Mesenchymal stem cell (in vitro differentiated cells and primary cell): ENCODE measurements around the gene POLR3K.

ENCODE experiments used
- DNase-seq: peaks from one replicate; pipeline ENCODE4 v3.0.0-alpha.2; 2013
- H2AFZ ChIP-seq: one replicate; pipeline ENCODE4 v1.6.1; 2013; ENCODE audit warnings: low read depth, mild to moderate bottlenecking, control low read depth, inconsistent platforms, low read length, moderate library complexity
- H2AK5ac ChIP-seq: 2 replicates; pipeline ENCODE4 v1.6.1; 2013; ENCODE audit warnings: low read length, moderate library complexity, mild to moderate bottlenecking, inconsistent platforms; ENCODE audit not compliant: severe bottlenecking
- H2BK120ac ChIP-seq: one replicate; pipeline ENCODE4 v1.6.1; 2013; ENCODE audit warnings: low read depth, mild to moderate bottlenecking, inconsistent platforms, low read length, moderate library complexity
- H2BK12ac ChIP-seq, 2 experiments: one replicate each; pipeline ENCODE4 v1.6.1; 2013; ENCODE audit warnings: inconsistent platforms in 2 of 2, low read length in 2 of 2, mild to moderate bottlenecking in 2 of 2, moderate library complexity in 2 of 2, control low read depth in 1 of 2
- H2BK15ac ChIP-seq: one replicate; pipeline ENCODE4 v1.6.1; 2013; ENCODE audit warnings: mild to moderate bottlenecking, low read depth, inconsistent platforms; ENCODE audit not compliant: poor library complexity, severe bottlenecking
- H2BK5ac ChIP-seq: 2 replicates; pipeline ENCODE4 v1.6.1; 2013; ENCODE audit warnings: low read depth, mild to moderate bottlenecking, low read length, control low read depth, inconsistent platforms; ENCODE audit not compliant: poor library complexity, severe bottlenecking
- H3K14ac ChIP-seq, 2 experiments: one replicate each; pipeline ENCODE4 v1.6.1; 2013; ENCODE audit warnings: inconsistent platforms in 2 of 2, low read length in 2 of 2, control low read depth in 1 of 2, mild to moderate bottlenecking in 1 of 2, moderate library complexity in 1 of 2
- H3K18ac ChIP-seq, 2 experiments: one replicate each; pipeline ENCODE4 v1.6.1; 2013; ENCODE audit warnings: inconsistent platforms in 2 of 2, low read length in 2 of 2, control low read depth in 1 of 2, low read depth in 1 of 2, mild to moderate bottlenecking in 1 of 2
- H3K23ac ChIP-seq, 2 experiments: one replicate each; pipeline ENCODE4 v1.6.1; 2013; ENCODE audit warnings: inconsistent platforms in 2 of 2, low read length in 2 of 2, mild to moderate bottlenecking in 2 of 2, moderate library complexity in 2 of 2, control low read depth in 1 of 2
- H3K27ac ChIP-seq: 2 replicates; pipeline ENCODE4 v1.5.1; 2013; ENCODE audit warnings: mild to moderate bottlenecking, moderate library complexity, low read length, control low read depth, inconsistent platforms; ENCODE audit not compliant: poor library complexity, severe bottlenecking
- H3K27me3 ChIP-seq, 2 experiments: 2 replicates each; pipeline versions ENCODE4 v1.6.1 to v1.7.0; 2013; ENCODE audit warnings: low read length in 2 of 2, mild to moderate bottlenecking in 2 of 2, moderate library complexity in 2 of 2, control low read depth in 1 of 2, inconsistent platforms in 1 of 2; ENCODE audit not compliant: control insufficient read depth in 1 of 2, insufficient read depth in 1 of 2
- H3K36me3 ChIP-seq, 2 experiments: 2 replicates each; pipeline versions ENCODE4 v1.6.1 to v1.7.0; 2013; ENCODE audit warnings: low read length in 2 of 2, control low read depth in 1 of 2, inconsistent platforms in 1 of 2, low read depth in 1 of 2, mild to moderate bottlenecking in 1 of 2; ENCODE audit not compliant: insufficient read depth in 2 of 2, control insufficient read depth in 1 of 2
- H3K4ac ChIP-seq, 2 experiments: one replicate each; pipeline ENCODE4 v1.6.1; 2013; ENCODE audit warnings: inconsistent platforms in 2 of 2, low read length in 2 of 2, mild to moderate bottlenecking in 2 of 2, moderate library complexity in 2 of 2, control low read depth in 1 of 2, low read depth in 1 of 2
- H3K4me1 ChIP-seq: 2 replicates; pipeline ENCODE4 v1.6.1; 2013; ENCODE audit warnings: low read depth, low read length, control low read depth; ENCODE audit not compliant: control insufficient read depth, insufficient read depth
- H3K4me2 ChIP-seq: 2 replicates; pipeline ENCODE4 v1.6.1; 2013; ENCODE audit warnings: low read length, mild to moderate bottlenecking, inconsistent platforms; ENCODE audit not compliant: poor library complexity, severe bottlenecking
- H3K4me3 ChIP-seq, 2 experiments: 2 replicates each; pipeline versions ENCODE4 v1.5.1 to v1.7.0; 2013; ENCODE audit warnings: low read length in 2 of 2, mild to moderate bottlenecking in 2 of 2, control low read depth in 1 of 2, low read depth in 1 of 2; ENCODE audit not compliant: insufficient read depth in 1 of 2
- H3K79me1 ChIP-seq: replicated peaks from 2 replicates; pipeline ENCODE4 v1.6.1; 2013; ENCODE audit warnings: mild to moderate bottlenecking, control low read depth, low read length, inconsistent platforms; ENCODE audit not compliant: poor library complexity, severe bottlenecking
- H3K9ac ChIP-seq: 2 replicates; pipeline ENCODE4 v1.7.0; 2013; ENCODE audit warnings: mild to moderate bottlenecking, low read length, moderate library complexity
- H3K9me3 ChIP-seq: 2 replicates; pipeline ENCODE4 v1.7.0; 2013; ENCODE audit warnings: mild to moderate bottlenecking, low read length; ENCODE audit not compliant: control insufficient read depth
- H4K8ac ChIP-seq: one replicate; pipeline ENCODE4 v1.6.1; 2013; ENCODE audit warnings: inconsistent platforms, mild to moderate bottlenecking, low read length, moderate library complexity
- H4K91ac ChIP-seq: one replicate; pipeline ENCODE4 v1.6.1; 2013; ENCODE audit warnings: mild to moderate bottlenecking, low read length, inconsistent platforms
- WGBS: methylation state at CpG from one replicate; pipeline ENCODE4 v1.1.7; 2013; ENCODE audit warnings: mixed read lengths; 5-methylcytosine and 5-hydroxymethylcytosine counted together

The POLR3K gene

DNA sequence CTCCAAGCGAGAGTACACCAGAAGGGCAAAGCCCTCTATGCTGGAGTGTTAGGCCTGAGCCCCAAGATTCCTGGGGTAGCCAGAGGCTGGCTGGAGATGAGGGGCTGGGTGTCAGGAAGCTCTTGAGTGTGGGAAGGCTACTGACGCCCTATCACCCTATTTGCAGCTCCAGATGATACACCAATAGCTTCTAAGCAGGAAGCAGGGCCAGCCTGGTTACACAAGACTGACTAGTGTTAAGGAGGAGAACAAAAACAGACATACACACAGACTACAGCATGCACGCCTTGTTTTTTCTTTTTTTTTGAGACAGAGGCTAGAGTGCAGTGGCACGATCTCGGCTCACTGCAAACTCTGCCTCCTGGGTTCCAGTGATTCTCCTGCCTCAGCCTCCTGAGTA, 15.9 kb downstream of the POLR3K start:
- Histone ChIP-seq H3K79me1 (peaks cover 2% of the 10 kb centered on the region), H3K9me3 (no peaks in the 10 kb centered on the region), H2AK5ac (no peak overlapping the region)

DNA sequence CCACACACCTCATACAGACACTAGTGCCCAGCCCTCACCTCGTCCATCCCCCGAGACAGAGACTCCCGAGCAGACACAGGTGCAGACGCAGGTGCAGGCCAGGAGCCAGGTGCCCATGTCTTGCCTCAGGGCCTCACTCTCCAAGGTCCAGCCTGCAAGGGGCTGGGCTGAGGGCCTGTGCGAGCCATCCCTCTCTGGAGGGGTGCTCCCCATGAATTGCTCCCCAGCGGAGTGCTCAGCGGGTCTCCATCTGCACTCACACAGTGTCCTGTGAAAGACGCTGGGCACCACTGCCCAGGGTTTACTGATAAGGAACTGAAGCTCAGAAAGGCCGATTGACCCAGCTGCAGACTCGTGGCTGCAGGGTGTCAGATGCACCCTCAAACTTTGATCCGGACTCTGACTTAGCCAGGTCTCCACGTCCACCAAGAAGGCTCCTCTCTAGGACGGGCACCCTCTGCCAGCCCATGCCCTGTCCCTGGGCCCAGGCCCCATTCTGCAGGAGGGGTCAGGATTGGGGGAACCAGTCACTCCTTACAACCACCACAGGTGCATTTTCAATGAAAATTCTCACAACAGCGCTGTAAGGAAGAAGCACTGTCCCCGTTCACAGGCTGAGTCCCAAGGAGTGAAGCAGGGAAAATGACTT, 16.9 kb downstream of the POLR3K start:
- no peak overlapping the region for H2BK12ac ChIP-seq
- H3K27ac ChIP-seq: no peak overlapping the region
- H3K23ac ChIP-seq: no peak overlapping the region
- no peaks in the 10 kb centered on the region for H3K27me3 ChIP-seq
- peaks cover 0 to 17% of the 10 kb centered on the region in 2 experiments for H3K36me3 ChIP-seq
- no peak overlapping the region for H2BK120ac ChIP-seq
- H2AFZ ChIP-seq: no peak overlapping the region
- no peak overlapping the region for H4K91ac ChIP-seq
- no peak overlapping the region for H4K8ac ChIP-seq
- no peak overlapping the region for H3K4me3 ChIP-seq
- no peak overlapping the region for H3K4ac ChIP-seq
- no peak overlapping the region for H3K9ac ChIP-seq
- H3K9me3 ChIP-seq: no peaks in the 10 kb centered on the region
- DNase-seq: no peak
- no peak overlapping the region for H2AK5ac ChIP-seq
- no peak overlapping the region for H2BK15ac ChIP-seq
- 98% methylated on average over 15 of the region's 15 CpGs for WGBS
- H3K4me2 ChIP-seq: no peak overlapping the region
- peaks cover 2% of the 10 kb centered on the region for H3K79me1 ChIP-seq
- H2BK5ac ChIP-seq: no peak overlapping the region
- H3K18ac ChIP-seq: no peak overlapping the region
- H3K14ac ChIP-seq: no peak overlapping the region
- H3K4me1 ChIP-seq: peaks cover 8% of the 10 kb centered on the region

More for the DNA sequence above, 15.9 kb downstream of the POLR3K start:
- Histone ChIP-seq H3K4me1 (peaks cover 8% of the 10 kb centered on the region), H3K14ac (no peak overlapping the region), H2BK5ac (no peak overlapping the region), H4K91ac (no peak overlapping the region), H2BK12ac (no peak overlapping the region), H3K4me3 (no peak overlapping the region), H3K9ac (no peak overlapping the region), H2BK15ac (no peak overlapping the region), H3K4ac (no peak overlapping the region), H2BK120ac (no peak overlapping the region), H3K4me2 (no peak overlapping the region), H3K36me3 (peaks cover 0 to 26% of the 10 kb centered on the region in 2 experiments), H3K18ac (no peak overlapping the region), H3K27ac (no peak overlapping the region), H2AFZ (no peak overlapping the region), H4K8ac (peak overlapping the region; percentile 32), H3K27me3 (no peaks in the 10 kb centered on the region), H3K23ac (no peak overlapping the region)
- 90% methylated on average over 2 of the region's 5 CpGs for WGBS
- peak; percentile 36 for DNase-seq

DNA sequence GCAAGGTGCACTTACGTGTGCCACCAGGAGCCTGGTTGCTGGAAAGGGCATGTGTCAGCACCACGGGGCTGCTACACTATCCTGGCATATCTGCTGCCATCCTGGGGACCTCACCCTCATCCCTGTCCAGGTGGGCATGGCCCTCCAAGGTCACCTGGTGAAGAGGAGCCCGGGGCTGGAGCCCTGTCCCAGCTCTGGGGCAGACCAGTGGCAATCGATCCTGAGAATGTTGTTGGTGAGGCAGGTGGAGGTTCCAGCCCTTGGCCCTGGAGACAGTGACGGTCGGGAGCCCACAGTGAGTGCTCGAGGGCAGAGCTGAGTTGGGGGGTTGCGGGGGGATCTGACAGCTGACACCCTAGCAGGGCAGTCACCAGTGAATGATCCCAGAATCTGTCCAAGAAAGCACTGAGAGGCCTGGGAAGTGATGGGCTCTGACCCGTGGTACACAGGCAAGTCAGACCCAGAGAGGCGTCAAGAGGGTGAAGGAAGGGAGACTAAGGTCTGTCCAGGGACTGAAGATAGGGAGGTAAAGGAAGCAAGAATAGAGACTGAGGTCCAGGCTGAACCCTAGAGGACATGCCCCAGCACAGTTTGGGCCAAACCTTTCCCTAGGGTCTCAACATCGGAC, 17.6 kb downstream of the POLR3K start:
- Histone ChIP-seq H3K4me3 (no peak overlapping the region), H3K14ac (peak overlapping the region in 1 of 2 experiments; percentile 61), H3K36me3 (peaks cover 0 to 15% of the 10 kb centered on the region in 2 experiments), H3K18ac (no peak overlapping the region), H3K9ac (no peak overlapping the region), H2AFZ (no peak overlapping the region), H3K4me2 (no peak overlapping the region), H3K4ac (no peak overlapping the region), H3K27ac (no peak overlapping the region), H4K8ac (no peak overlapping the region), H2BK15ac (no peak overlapping the region), H3K27me3 (no peaks in the 10 kb centered on the region), H2BK120ac (no peak overlapping the region), H2BK5ac (no peak overlapping the region), H3K23ac (no peak overlapping the region), H2BK12ac (no peak overlapping the region), H2AK5ac (no peak overlapping the region), H3K4me1 (peaks cover 7% of the 10 kb centered on the region), H3K9me3 (no peaks in the 10 kb centered on the region), H4K91ac (no peak overlapping the region), H3K79me1 (no peaks in the 10 kb centered on the region)
- DNase-seq: no peak
- 92% methylated on average over 10 of the region's 11 CpGs for WGBS

DNA sequence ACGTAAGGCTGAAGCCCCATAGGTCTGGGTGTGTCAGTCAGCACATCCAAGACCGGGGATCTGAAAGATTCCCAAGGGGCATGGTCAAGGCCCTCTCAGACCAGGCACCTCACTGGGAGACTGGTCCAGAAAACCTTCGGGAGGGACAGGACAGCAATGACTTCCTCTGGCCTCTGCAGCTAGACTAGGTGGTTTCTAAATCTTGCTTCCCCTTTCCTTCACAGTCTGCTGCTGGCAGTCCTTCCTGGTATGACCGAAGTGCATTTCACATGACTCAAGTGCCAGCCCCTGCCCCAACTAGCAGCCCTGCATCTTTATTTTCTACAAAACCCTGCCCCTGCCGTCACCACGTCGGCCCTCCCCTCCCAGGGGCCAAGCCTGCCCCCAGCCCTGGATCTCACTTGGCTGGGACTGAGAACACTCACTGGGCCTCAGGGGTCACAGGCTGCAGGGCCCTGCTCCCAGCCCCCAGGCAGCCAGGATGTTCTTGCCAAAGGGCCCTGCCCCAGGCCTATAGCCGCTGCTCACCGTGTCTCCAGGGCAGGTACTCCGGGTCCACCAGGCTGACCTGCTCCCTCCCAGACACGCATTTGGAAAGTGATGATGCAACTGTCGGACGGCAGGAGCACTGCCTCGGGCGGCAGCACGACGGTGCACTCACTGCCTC, 18.3 kb downstream of the POLR3K start:
- no peaks in the 10 kb centered on the region for H3K79me1 ChIP-seq
- WGBS: 87% methylated on average over 17 of the region's 17 CpGs
- no peak overlapping the region for H3K9ac ChIP-seq
- H2AK5ac ChIP-seq: no peak overlapping the region
- no peaks in the 10 kb centered on the region for H3K9me3 ChIP-seq
- H3K4ac ChIP-seq: no peak overlapping the region
- H3K4me3 ChIP-seq: no peak overlapping the region
- no peak for DNase-seq
- H3K36me3 ChIP-seq: peaks cover 0 to 15% of the 10 kb centered on the region in 2 experiments
- no peak overlapping the region for H2BK120ac ChIP-seq
- no peak overlapping the region for H4K8ac ChIP-seq
- H2BK15ac ChIP-seq: no peak overlapping the region
- no peak overlapping the region for H3K23ac ChIP-seq
- H3K27me3 ChIP-seq: no peaks in the 10 kb centered on the region
- H3K14ac ChIP-seq: peak overlapping the region in 1 of 2 experiments; percentile 61
- H3K18ac ChIP-seq: no peak overlapping the region
- no peak overlapping the region for H3K4me2 ChIP-seq
- no peak overlapping the region for H2AFZ ChIP-seq
- H2BK12ac ChIP-seq: no peak overlapping the region
- H4K91ac ChIP-seq: no peak overlapping the region
- no peak overlapping the region for H2BK5ac ChIP-seq
- no peak overlapping the region for H3K27ac ChIP-seq
- H3K4me1 ChIP-seq: peaks cover 7% of the 10 kb centered on the region
